OCI-LY1 (cell line): Measurements from ENCODE around the gene ABCA13.

Experiments
- H2AFZ ChIP-seq: fragments of 200-600 bp; sonication (generic), shearing (Covaris generic); 2 replicates; pipeline ENCODE4 v1.6.0; 2014; ENCODE audit warnings: antibody characterized with exemption, mild to moderate bottlenecking, low read length
- H3F3A ChIP-seq: fragments of 200-600 bp; sonication (generic), shearing (Covaris generic); 2 replicates; pipeline ENCODE4 v1.6.0; 2014; ENCODE audit warnings: mild to moderate bottlenecking, antibody characterized with exemption, low read length, moderate library complexity; ENCODE audit not compliant: insufficient read depth
- H3K27ac ChIP-seq: fragments of 200-600 bp; sonication (generic); 2 replicates; pipeline ENCODE4 v1.5.1; 2014; ENCODE audit warnings: low read length, mixed run types, mild to moderate bottlenecking, low read depth; ENCODE audit not compliant: poor library complexity, severe bottlenecking
- H3K27me3 ChIP-seq: fragments of 200-600 bp; sonication (generic); 2 replicates; pipeline ENCODE4 v1.6.0; 2014; ENCODE audit warnings: antibody characterized with exemption, mild to moderate bottlenecking, low read length, moderate library complexity; ENCODE audit not compliant: insufficient read depth
- H3K36me3 ChIP-seq: fragments of 200-600 bp; sonication (generic); 2 replicates; pipeline ENCODE4 v1.6.1; 2014; ENCODE audit warnings: mild to moderate bottlenecking, antibody characterized with exemption, low read length, moderate library complexity, mixed read lengths; ENCODE audit not compliant: insufficient read depth
- H3K4me1 ChIP-seq: fragments of 200-600 bp; sonication (generic); 2 replicates; pipeline ENCODE4 v1.5.1; 2014; ENCODE audit warnings: mild to moderate bottlenecking, low read length, moderate library complexity; ENCODE audit not compliant: insufficient read depth, severe bottlenecking
- H3K4me2 ChIP-seq: fragments of 200-600 bp; sonication (generic), shearing (Covaris generic); 2 replicates; pipeline ENCODE4 v1.6.1; 2014; ENCODE audit warnings: low read length
- H3K4me3 ChIP-seq: fragments of 200-600 bp; sonication (generic); 2 replicates; pipeline ENCODE4 v1.5.1; 2014; ENCODE audit warnings: low read length, low read depth, mild to moderate bottlenecking, mixed read lengths; ENCODE audit not compliant: poor library complexity, severe bottlenecking
- H3K79me2 ChIP-seq: fragments of 200-600 bp; shearing (Covaris generic); 2 replicates; pipeline ENCODE4 v1.6.1; 2016; ENCODE audit warnings: mixed run types, low read length, mixed read lengths; ENCODE audit not compliant: insufficient read depth
- H3K9ac ChIP-seq: fragments of 200-600 bp; sonication (generic), shearing (Covaris generic); 2 replicates; pipeline ENCODE4 v1.6.1; 2014; ENCODE audit warnings: mild to moderate bottlenecking, low read length, mixed read lengths
- H3K9me2 ChIP-seq: fragments of 200-600 bp; sonication (generic), shearing (Covaris generic); 2 replicates; pipeline ENCODE4 v1.6.1; 2014; ENCODE audit warnings: low read depth, mild to moderate bottlenecking, low read length, mixed read lengths
- H3K9me3 ChIP-seq: fragments of 200-600 bp; shearing (Covaris generic); 2 replicates; pipeline ENCODE4 v1.6.1; 2014; ENCODE audit warnings: low read length, mixed read lengths
- H4K20me1 ChIP-seq: fragments of 200-600 bp; sonication (generic), shearing (Covaris generic); 2 replicates; pipeline ENCODE4 v1.6.0; 2016; ENCODE audit warnings: mild to moderate bottlenecking, low read length; ENCODE audit not compliant: insufficient read depth
- CTCF ChIP-seq: fragments of 200-600 bp; sonication (generic), shearing (Covaris generic); IDR thresholded peaks from 2 replicates; pipeline ENCODE4 v1.5.1; 2017; ENCODE audit warnings: mild to moderate bottlenecking, antibody characterized with exemption, low read length, moderate library complexity, mixed read lengths
- EZH2 ChIP-seq: fragments of 200-600 bp; sonication (generic), shearing (Covaris generic); IDR thresholded peaks from 2 replicates; pipeline ENCODE4 v1.8.0; 2017; ENCODE audit warnings: borderline replicate concordance, mixed run types, mild to moderate bottlenecking, antibody characterized with exemption, low read length, moderate library complexity, mixed read lengths

ABCA13 gene

DNA sequence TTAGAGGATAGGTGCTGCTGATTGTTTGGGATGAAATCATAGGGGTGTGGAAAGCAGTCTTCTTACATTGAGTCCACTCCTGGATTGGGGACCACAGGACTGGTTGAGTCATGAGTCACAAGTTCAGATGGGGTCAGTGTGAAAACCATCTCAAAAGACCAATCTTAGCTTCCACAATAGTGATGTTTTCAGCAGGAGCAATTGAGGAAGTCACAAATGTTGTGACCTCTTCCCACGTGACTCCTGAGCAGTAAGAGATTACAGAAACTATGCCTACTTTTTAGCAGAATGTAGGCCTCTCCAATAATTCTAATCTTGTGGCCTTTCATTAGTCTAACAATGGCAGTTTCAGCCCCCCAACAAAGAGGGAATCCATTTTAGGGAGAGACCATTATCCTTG, 496.1 kb downstream of the ABCA13 start:
- Histone ChIP-seq H3K27ac (no peak overlapping the region), H3K36me3 (no peaks in the 10 kb centered on the region), H3K4me1 (no peaks in the 10 kb centered on the region), H3K9me2 (no peaks in the 10 kb centered on the region), H3K27me3 (no peaks in the 10 kb centered on the region), H3K9ac (no peak overlapping the region), H2AFZ (no peak overlapping the region), H3K79me2 (no peaks in the 10 kb centered on the region), H3K4me3 (no peak overlapping the region), H3K9me3 (no peaks in the 10 kb centered on the region), H4K20me1 (no peaks in the 10 kb centered on the region), H3F3A (no peaks in the 10 kb centered on the region), H3K4me2 (no peak overlapping the region)
- TF ChIP-seq EZH2 (no peak), CTCF (no peak)

DNA sequence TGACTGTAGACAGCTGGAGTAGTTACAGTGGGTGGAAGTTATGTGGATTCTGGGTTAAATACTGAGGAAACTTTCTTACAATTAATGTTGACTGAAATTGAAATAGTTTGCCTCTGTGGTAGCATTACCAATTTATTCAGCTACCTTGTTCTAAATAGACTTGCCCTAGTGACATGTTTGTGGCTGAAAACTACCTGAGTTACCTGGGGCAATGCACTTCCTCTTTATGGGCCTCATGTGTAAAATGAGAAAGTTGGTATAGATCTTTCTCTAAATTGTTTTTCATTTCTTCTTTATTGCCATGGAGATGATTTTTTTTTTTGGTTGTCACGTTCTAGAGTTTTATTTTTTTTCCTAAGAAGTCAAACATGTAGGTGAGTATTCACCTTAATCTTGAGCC, 500.4 kb downstream of the ABCA13 start:
- TF ChIP-seq EZH2, result no peak
- no peak for TF ChIP-seq CTCF
- H3K79me2 ChIP-seq, result no peaks in the 10 kb centered on the region
- H3K4me2 ChIP-seq, result no peak overlapping the region
- H3K9ac ChIP-seq, result no peak overlapping the region
- H3F3A ChIP-seq, result no peaks in the 10 kb centered on the region
- no peaks in the 10 kb centered on the region for H4K20me1 ChIP-seq
- no peaks in the 10 kb centered on the region for H3K9me2 ChIP-seq
- H3K9me3 ChIP-seq, result no peaks in the 10 kb centered on the region
- no peak overlapping the region for H2AFZ ChIP-seq
- no peaks in the 10 kb centered on the region for H3K27me3 ChIP-seq
- no peak overlapping the region for H3K27ac ChIP-seq
- no peaks in the 10 kb centered on the region for H3K4me1 ChIP-seq
- H3K4me3 ChIP-seq, result no peak overlapping the region
- H3K36me3 ChIP-seq, result no peaks in the 10 kb centered on the region

DNA sequence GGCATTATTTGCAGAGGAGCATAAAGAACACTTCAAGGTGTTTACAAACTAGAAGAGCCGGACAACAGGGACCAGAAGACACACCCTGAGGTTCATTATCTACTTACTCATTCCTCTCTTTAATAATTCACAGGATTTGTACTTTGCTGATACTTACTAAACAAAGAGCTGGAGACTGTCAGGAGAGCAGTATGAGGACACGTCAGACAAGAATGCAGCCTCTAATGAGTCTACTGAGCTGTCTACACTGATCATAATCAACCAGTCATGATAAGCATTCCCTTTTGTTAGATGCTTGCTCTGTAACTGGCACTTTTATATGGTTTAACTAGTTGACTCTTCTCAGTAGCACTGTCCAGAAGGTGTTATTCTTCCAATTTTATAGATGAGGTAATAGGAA, 509.7 kb downstream of the ABCA13 start:
- Histone ChIP-seq H4K20me1 (no peaks in the 10 kb centered on the region), H3K27me3 (no peaks in the 10 kb centered on the region), H3K27ac (no peak overlapping the region), H3K4me1 (no peaks in the 10 kb centered on the region), H3K36me3 (no peaks in the 10 kb centered on the region), H3K4me3 (no peak overlapping the region), H3F3A (no peaks in the 10 kb centered on the region), H3K79me2 (no peaks in the 10 kb centered on the region), H3K4me2 (no peak overlapping the region), H3K9me2 (peaks cover 4% of the 10 kb centered on the region; the same call in 1 of the 2 replicates), H2AFZ (no peak overlapping the region), H3K9ac (no peak overlapping the region), H3K9me3 (no peaks in the 10 kb centered on the region)
- no peak for TF ChIP-seq CTCF
- TF ChIP-seq EZH2, result no peak
